ENCODE measurements around the gene AFAP1.

GRCh38 chr4:7868892-7869471, 70.7 kb downstream of the AFAP1 start:
- TF ChIP-seq CTCF (IDR thresholded peaks at IDR 0.05) (no peak), POLR2A (IDR thresholded peaks at IDR 0.05) (no peak)

Data from lower leg skin (tissue), 3 donors.